Body of pancreas (tissue), 4 donors: Measurements from ENCODE around the gene TLR4. TPM values are rescaled to one million over a fixed set of nuclear protein-coding genes. Genes with fewer than 3 reads are reported as not detected.

ENCODE experiments used
- ATAC-seq: fragments of 150-250 bp; one replicate; pipeline ENCODE4 v1.9.1; 2016
- DNase-seq, 4 donors: peaks; one replicate each; pipeline ENCODE4 v3.0.0-alpha.2; 2019
- H3K27ac ChIP-seq, 4 donors: fragments of 200-600 bp; sonication (generic); 1 replicate in 3 of 4; 2 replicates in 1 of 4; pipeline versions ENCODE4 v1.5.1 to v1.6.1; 2016 to 2019; ENCODE audit warnings: mild to moderate bottlenecking in 1 of 4, mixed read lengths in 1 of 4, moderate library complexity in 1 of 4
- H3K27me3 ChIP-seq, 2 donors: fragments of 200-600 bp; sonication (generic); one replicate each; pipeline ENCODE4 v1.6.0; 2016; ENCODE audit warnings: mild to moderate bottlenecking in 1 of 2
- H3K36me3 ChIP-seq, 2 donors: fragments of 200-600 bp; sonication (generic); replicated peaks in 1 of 2; 2 replicates each; pipeline ENCODE4 v1.5.1; 2016; ENCODE audit warnings: low read depth in 2 of 2; ENCODE audit not compliant: insufficient read depth in 1 of 2
- H3K4me1 ChIP-seq: fragments of 200-600 bp; sonication (generic); one replicate; pipeline ENCODE4 v1.6.0; 2016
- H3K4me3 ChIP-seq, 2 donors: fragments of 200-600 bp; sonication (generic); 1 replicate in 1 of 2; 2 replicates in 1 of 2; pipeline ENCODE4 v1.5.1; 2016 to 2019
- H3K9me3 ChIP-seq, 3 donors: fragments of 200-600 bp; sonication (generic); 1 replicate in 2 of 3; 2 replicates in 1 of 3; pipeline ENCODE4 v1.5.1; 2016
- POLR2A ChIP-seq, 3 donors: fragments of 450-650 bp; IDR thresholded peaks; one replicate each; pipeline ENCODE4 v1.6.1; 2016; ENCODE audit warnings: antibody characterized with exemption in 3 of 3, mild to moderate bottlenecking in 2 of 3
- WGBS, 2 donors: methylation state at CpG; one replicate each; pipeline ENCODE4 v1.1.5; 2017; 5-methylcytosine and 5-hydroxymethylcytosine counted together
- intact Hi-C: fragments of 100-400 bp; cut with DNase I; formaldehyde crosslinking; loops from one replicate; pipeline ENCODE4 v1.15.1; 2023
- total RNA-seq, 2 donors: library from RNA; depleted of rRNA; stranded (reverse); fragments of >200 nt; gene quantifications; one replicate each; pipeline ENCODE4 v1.1.0, GENCODE V29; 2016
- TF ChIP-seq, protein P1 (sequence below), 7 experiments: fragments of 450-650 bp in 4 of 7; fragments of 200-600 bp in 3 of 7; sonication (generic) in 3 of 7; IDR thresholded peaks; one replicate each; pipeline ENCODE4 v1.5.1; 2016 to 2019; ENCODE audit warnings: antibody characterized with exemption in 7 of 7

The TLR4 gene
- total RNA-seq, 2 donors from 2014 or later: 5.2 to 7.6 TPM

DNA sequence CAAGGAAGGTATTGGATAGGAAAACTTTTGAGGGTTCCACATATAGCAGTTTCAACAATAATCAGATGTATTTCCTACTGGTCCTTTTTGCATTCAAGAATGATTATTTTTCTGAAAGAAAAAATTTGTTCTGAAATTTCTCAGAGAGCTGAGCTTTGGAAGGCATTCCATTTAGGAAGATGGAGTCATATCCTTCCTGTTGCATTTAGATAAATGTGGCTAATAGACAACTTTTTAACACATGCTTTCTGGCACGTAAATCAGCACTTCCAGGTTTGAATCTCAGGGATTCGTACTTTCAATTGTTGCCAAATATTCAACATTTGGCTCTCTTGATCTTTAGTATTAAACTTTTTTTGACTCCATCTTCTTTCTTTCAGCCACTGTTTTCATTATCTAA lies 24.8 kb upstream of the TLR4 start:
- Histone ChIP-seq H3K27ac (no peak overlapping the region), H3K9me3 (no peaks in the 10 kb centered on the region), H3K27me3 (no peaks in the 10 kb centered on the region), H3K36me3 (no peaks in the 10 kb centered on the region), H3K4me1 (no peaks in the 10 kb centered on the region), H3K4me3 (no peak overlapping the region)
- DNase-seq: no peak
- TF ChIP-seq, protein P1, sequence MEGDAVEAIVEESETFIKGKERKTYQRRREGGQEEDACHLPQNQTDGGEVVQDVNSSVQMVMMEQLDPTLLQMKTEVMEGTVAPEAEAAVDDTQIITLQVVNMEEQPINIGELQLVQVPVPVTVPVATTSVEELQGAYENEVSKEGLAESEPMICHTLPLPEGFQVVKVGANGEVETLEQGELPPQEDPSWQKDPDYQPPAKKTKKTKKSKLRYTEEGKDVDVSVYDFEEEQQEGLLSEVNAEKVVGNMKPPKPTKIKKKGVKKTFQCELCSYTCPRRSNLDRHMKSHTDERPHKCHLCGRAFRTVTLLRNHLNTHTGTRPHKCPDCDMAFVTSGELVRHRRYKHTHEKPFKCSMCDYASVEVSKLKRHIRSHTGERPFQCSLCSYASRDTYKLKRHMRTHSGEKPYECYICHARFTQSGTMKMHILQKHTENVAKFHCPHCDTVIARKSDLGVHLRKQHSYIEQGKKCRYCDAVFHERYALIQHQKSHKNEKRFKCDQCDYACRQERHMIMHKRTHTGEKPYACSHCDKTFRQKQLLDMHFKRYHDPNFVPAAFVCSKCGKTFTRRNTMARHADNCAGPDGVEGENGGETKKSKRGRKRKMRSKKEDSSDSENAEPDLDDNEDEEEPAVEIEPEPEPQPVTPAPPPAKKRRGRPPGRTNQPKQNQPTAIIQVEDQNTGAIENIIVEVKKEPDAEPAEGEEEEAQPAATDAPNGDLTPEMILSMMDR (IDR thresholded peaks at IDR 0.05): no peak
- TF ChIP-seq POLR2A (IDR thresholded peaks at IDR 0.05): no peak
- intact Hi-C loops: no loop called here
- WGBS, 2 donors: 56 to 65% methylated on average over 2 of the region's 2 CpGs
- ATAC-seq: no peak

DNA sequence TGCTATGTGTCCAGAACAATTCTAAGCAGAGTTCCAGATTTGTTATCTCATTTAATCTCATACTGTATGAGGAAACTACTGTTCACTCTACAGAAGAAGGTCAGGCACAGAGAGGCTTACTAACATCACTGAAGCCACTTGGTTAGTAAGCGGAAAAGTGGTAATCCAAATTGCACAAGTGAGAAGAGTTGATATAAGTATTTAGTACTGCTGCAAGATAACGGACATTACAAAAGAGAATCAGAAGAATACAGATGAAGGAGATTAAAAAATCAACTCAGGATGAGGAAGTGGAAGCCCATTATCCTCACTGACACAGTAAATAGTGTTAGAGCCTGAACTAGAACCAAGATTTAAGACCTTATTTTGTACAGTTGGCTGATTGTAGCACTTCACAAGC lies 22.3 kb upstream of the TLR4 start:
- H3K27ac ChIP-seq: no peak overlapping the region
- DNase-seq (no peak), ATAC-seq (no peak)
- intact Hi-C loops: no loop called here
- H3K4me3 ChIP-seq: no peak overlapping the region
- 71 to 75% methylated on average over 2 of the region's 2 CpGs for WGBS, 2 donors
- no peak for TF ChIP-seq POLR2A (IDR thresholded peaks at IDR 0.05)
- TF ChIP-seq, protein P1 (IDR thresholded peaks at IDR 0.05): no peak
- no peaks in the 10 kb centered on the region for H3K27me3 ChIP-seq
- no peaks in the 10 kb centered on the region for H3K36me3 ChIP-seq
- no peaks in the 10 kb centered on the region for H3K9me3 ChIP-seq
- H3K4me1 ChIP-seq: no peaks in the 10 kb centered on the region

DNA sequence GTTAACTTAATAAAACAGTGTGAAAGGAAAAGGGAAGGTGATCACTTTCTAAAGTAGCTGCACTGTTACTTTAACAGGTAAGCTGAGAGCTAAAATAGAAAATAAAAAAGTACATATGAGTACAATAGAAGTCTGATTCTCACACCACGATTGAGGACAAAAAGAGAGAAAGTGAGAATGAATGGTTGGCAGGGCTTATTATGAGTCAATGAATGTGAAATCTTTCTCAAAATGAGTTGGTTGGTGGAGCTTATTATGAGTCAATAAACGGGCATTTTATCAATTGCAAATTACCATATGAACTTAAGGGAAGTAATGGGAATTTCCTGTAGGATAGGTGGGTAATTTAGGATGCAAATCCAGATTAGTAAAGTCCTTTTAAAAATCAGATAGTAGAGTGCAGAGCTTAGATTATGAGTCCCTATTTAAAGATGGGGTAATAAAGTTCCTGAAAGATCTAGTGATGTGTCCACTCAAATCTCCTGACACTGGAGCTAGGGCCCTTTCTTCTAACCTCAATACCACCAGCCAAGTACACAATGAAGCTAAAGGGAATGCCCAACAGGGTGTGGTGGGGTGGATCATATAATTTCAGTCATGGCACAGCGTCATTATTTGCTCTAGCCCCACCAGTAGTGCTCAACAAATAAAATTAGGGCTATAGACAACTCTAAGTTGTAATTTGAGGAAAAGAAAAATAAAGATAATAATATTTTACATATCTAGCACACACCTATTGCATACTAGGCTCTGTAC lies 21.1 kb upstream of the TLR4 start:
- Histone ChIP-seq H3K27ac (no peak overlapping the region), H3K4me1 (no peaks in the 10 kb centered on the region), H3K27me3 (no peaks in the 10 kb centered on the region), H3K4me3 (no peak overlapping the region), H3K9me3 (no peaks in the 10 kb centered on the region), H3K36me3 (no peaks in the 10 kb centered on the region)
- TF ChIP-seq, protein P1 (IDR thresholded peaks at IDR 0.05): no peak
- TF ChIP-seq POLR2A (IDR thresholded peaks at IDR 0.05): no peak
- no peak for DNase-seq
- intact Hi-C loops: no loop called here
- 60 to 63% methylated on average over 3 of the region's 3 CpGs for WGBS, 2 donors
- no peak for ATAC-seq

- WGBS, 2 donors: 39 to 60% methylated on average over 2 of the region's 2 CpGs
- TF ChIP-seq, protein P1 (IDR thresholded peaks at IDR 0.05): no peak
- TF ChIP-seq POLR2A (IDR thresholded peaks at IDR 0.05): no peak
- H3K9me3 ChIP-seq: no peaks in the 10 kb centered on the region
Measured at GRCh38 chr9:117687532-117687931, 16.7 kb upstream of the TLR4 start.

GRCh38 chr9:117691367-117691766 lies 12.8 kb upstream of the TLR4 start:
- intact Hi-C loops: no loop called here
- ATAC-seq (no peak), DNase-seq (no peak)
- H3K27me3 ChIP-seq: no peaks in the 10 kb centered on the region
- no peak overlapping the region for H3K27ac ChIP-seq
- no peaks in the 10 kb centered on the region for H3K9me3 ChIP-seq
- no peaks in the 10 kb centered on the region for H3K36me3 ChIP-seq
- H3K4me3 ChIP-seq: no peak overlapping the region
- H3K4me1 ChIP-seq: no peaks in the 10 kb centered on the region
- no peak for TF ChIP-seq POLR2A (IDR thresholded peaks at IDR 0.05)
- TF ChIP-seq, protein P1 (IDR thresholded peaks at IDR 0.05): no peak

More at GRCh38 chr9:117687532-117687931, 16.7 kb upstream of the TLR4 start:
- H3K27me3 ChIP-seq: no peaks in the 10 kb centered on the region
- no peak overlapping the region for H3K27ac ChIP-seq
- no peaks in the 10 kb centered on the region for H3K4me1 ChIP-seq
- H3K4me3 ChIP-seq: no peak overlapping the region
- no peaks in the 10 kb centered on the region for H3K36me3 ChIP-seq
- no peak for ATAC-seq
- no peak for DNase-seq
- intact Hi-C loops: no loop called here
